ENCODE measurements around the gene MKLN1.
"Not testable (repeated sequence)": the region's sequence is repeated elsewhere in the genome, so short reads cannot be mapped to it uniquely, and the experiment has no call there.

Gene MKLN1

DNA sequence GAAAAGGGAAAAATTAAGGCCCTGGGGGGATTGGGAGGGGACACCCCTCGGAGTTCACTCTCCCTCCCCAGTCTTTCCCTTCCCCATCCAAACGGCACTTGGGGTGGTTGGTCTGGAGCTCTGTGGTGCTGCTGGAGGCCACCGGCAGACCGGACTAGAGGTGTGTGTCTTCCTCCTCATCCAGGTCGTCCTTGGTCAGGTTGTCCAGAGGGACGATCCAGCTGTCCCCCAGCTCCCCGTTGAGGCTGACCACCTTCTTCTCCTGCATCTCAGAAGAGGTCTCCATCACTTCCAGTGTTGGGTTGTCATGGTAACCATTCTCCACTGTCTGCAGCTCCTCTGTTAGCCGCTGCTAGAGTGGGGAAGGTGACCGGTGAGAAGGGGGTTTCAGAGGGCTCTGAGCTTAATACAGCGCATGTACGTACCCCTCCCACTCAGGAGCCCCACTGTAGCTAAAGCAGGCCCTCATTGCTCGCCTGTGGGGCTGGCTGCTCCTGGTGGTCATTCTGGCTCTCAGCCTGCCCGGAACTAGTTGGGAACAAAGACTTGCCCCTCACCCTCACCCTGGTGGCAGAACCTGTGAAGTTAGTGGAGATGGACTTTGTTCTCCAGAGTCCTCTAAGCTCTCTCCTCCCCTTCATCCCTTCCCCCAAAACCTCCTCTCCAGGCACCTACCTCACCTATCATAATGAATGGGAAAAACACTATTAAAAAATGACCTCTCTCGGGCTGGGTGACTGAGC is 176.7 kb downstream of the MKLN1 start:
- DNase-seq = no peak

DNA sequence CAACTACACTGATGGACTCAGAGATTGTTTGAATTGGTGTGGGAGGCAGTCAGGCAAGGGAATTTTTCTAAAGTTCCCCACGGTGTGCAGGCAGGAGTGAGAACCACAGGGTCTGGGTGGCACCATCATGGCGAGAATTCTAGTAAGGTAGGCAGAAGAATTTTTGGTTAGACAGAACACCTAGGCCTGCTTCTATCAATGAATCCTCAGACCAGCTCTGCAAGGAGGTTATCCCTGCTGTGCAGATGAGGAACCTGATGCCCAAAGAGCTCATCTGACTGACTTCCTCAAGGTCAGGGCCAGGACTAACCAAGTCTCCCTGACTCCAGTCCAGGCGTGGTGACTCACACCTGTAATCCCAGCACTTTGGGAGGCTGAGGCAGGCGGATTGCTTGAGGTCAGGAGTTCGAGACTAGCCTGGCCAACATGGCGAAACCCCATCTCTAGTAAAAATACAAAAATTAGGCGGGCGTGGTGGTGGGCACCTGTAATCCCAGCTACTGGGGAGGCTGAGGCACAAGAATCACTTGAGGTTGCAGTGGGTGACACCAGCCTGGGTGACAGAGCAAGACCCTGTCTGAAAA is 177.5 kb downstream of the MKLN1 start:
- DNase-seq = not testable (repeated sequence)

DNA sequence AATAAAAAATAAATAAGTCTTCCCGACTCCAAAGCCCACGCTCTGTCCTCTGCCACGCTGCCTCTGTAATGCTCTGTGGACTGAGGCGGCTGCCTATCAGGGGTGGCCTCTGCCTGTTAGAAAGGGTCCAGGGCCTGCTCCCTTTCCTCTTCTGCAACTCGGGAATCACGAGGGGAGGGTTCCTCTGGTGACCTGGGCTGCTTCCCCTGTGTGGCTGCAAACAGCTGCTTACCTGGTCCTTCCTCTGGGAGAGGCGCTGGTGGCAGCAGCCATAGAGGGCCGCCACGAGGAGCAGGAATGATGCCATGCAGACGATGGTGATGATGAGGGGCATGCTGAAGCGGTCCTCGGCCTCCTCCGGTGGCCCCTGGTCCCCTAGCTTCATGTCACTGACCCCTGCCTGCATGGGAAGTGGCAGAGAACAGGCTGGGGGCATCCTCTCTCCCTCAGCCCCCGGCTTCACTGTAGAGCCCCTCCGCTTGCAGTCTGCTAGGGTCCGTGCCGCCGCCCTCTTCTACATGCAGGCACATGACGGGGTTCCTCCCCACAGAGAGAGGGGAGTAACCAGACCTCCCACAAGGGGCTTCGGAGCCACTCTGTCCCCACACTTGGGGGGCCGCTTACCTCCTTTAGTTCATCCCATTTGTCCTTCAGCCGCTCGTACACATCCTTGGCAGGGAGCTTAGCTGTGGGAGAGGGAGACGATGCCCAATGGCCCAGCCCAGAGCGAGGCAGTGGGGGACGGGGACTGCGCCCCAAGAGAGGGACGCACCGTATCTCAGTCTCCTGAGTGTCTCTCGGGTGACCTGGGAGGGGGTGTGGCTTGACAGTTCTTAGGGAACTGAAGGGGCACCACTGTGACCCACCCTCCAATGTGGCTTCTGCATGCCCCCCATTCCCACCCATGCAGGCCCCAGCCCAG is 178.2 kb downstream of the MKLN1 start:
- DNase-seq = no peak

DNA sequence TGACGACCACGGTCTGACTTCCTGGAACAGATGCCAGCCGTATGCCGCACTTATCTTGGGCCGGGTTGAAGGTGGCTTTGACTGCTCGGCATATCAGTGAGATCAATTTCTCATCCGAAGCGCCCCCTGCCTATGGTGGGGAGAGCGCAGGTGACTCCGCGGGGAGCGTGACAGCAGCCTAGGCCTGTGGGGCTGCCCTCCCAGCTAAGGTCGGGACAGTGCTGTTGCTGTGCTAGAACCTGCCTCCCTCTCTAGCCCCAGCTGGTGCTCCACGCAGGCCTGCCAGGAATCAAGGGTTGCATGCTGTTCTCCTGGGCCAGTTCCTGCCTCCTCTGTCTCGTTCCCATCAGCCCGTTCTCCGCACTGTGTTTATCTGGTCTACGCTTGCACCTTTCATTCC is 178.9 kb downstream of the MKLN1 start:
- DNase-seq = no peak

DNA sequence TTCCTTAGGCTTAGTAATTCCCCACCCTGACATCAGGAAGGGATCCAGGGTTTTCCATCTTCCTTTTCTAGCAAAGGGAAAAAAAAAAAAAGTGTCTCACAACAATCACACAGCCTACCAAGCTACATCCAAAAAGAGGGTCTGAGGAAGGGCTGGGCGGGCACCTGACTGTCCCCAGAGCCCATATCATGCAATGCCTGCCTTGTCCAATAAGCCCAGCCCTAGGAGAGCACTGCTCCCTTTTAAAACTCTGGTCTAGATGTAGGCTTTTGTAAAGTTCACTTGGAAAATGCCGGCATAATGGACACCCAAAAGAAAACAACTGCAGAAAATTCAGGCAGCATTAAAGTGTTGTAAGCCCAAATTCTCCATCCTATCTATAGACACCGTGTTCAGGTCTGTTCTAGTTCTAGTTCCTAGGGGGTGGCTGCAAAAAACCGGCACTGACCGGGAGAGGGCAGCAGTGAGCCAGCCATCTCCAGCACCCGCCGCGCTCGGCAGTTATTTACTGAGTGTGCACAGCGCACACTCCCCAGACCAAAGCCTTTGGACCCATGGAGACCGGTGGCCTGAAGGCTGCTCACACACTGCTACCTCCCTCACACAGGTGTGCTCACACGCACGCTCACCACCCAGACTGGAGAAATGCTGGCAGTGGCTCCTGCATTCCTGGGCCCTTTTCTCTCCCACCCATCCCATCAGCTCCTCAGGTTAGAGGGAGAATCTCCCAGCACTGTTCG is 180.1 kb downstream of the MKLN1 start:
- DNase-seq = peak; percentile 58

DNA sequence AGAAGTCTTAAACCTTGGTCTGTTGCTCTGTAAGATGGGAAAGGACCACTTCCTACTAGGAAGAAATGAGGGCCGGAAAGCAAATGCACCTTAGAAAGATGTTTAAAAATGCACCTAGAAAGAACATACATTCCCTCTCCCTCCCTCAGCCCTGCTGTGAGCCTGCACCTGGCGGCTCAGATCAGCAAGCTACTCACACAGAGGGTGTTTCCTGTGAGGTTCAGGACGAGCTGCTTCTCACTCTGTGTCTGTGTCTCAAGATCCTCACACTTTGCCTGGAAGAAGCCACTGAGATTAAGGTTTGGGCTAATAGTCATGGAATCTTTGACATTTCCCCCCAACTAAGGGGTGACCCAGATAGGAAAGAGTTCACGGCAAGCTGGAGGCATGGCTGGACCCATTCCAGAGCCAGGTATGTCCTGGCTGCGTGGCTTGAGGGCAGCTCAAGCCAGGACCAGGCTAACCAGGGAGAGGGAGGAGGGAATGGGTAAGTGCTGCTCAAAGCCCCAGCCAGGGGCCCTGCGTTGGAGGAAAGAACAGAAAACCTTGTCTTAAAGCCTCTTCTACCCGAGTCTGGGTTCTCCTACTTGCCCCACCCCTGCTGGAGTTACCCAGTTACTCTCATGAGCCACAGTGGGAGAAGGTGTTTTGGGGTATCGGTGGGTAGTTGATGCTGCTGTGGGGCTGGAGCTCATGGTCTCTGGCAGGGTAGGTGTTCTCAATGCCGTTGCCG is 181.2 kb downstream of the MKLN1 start:
- DNase-seq = no peak

DNA sequence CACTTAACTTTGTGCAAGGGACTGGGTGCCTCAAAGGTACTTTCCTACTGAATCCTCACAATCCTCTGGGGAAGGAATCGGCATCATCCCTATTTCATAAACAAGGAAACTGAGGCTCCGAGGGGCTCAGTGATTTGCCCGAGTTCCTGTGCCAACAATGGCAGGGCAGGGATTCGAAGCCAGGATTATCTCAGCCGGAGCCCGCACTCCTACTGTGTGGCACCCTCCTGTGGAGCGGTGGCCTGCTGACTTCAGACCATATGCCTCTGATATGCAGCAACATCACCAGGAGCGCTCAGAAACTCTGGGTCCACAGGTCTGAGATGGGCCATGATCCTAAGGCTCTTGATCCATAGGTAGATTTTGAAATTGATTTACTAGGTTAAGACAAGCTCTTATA is 182.1 kb downstream of the MKLN1 start:
- DNase-seq = no peak

DNA sequence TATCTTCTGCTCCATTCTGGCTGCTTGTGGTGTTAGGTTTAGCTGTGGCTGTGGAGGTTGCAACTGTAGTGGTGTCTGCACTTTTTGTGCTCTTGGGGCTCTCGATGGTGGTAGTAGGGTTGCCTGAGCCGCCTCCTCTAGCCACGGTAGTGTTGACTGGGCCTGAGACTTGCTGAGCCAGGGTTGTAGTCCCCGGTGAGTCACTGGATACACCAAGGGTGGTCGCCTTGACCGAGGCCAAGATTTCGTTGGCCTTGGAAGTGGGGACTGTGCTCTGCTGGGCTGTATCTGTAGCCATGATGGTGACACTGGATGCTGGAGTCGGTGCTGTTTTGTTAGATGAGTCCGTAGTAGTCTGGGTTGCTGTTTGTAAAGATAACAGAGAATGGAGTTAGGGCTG is 183.4 kb downstream of the MKLN1 start:
- no peak for DNase-seq

DNA sequence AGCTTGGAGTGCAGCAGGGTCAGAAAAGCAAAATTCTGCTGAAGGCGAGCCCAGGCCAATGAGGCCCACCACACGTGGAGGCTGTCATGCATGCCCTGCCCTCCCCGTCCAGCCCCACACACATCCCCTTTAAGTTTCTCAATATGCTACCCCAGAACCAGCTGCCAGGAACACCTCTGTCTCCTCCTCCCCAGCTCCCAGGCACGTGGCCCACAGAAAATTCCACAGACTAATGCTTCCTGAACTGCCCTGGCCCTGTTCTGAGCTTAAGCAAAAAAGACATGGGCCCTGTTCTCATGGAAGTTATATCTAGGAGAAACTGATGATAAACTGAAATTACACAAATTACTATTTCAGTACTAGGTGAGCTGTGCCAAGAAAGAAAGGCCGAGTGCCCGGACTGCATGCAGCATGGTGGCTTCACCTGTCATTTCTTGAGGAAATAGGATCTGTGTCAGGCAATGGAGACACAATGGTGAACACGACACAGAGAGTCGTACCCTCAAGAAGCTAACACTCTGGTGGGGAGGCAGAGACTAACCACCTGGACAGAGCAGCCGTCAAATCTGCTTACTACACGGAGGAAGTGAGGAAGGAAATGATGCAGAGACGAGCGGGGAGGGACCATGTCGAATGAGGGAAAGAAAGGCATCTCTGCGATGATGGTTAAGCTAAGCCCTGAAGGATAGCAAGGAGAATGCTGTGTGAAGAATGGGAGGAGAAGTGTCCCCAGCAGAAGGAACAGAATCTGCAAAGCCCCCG is 184.3 kb downstream of the MKLN1 start:
- no peak for DNase-seq

DNA sequence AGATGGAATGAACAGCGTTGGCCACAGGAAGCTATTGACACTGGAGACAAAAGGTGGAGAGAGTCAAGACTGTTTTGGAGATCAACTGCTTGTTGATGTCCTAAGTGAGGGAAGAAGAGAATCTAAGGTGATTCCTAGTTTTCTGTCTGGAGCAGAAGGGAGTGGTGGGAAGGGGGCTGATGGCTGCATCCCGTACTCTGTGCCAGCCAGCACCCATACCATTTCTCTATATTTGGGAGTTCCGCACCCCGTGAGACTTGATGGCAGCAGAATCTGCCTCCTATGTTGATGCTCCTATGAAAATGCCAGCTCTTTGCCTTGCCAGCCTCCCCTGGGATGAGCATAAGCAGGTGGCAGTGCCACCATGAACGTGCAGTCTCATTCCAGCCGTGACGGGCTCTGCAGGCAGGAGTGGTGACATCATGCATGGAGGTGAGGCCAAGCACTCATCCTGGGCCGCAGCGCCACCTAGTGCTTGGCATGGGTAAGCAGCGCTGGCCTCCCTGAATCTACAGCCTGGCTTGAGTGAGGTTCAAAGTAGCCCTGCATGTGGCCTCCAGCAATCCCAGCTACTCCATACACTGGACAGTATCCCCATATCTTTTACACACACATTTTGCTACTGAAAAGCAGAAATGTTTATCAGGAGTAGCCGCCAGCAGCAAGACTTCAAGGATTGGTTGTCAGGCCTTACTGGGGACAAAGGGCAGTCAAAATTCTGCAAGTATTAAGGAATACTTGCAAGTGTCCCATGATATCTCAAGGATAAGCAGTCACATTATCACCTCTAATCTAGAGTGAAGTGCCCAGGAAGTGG is 185.8 kb downstream of the MKLN1 start:
- peak; percentile 88 for DNase-seq

DNA sequence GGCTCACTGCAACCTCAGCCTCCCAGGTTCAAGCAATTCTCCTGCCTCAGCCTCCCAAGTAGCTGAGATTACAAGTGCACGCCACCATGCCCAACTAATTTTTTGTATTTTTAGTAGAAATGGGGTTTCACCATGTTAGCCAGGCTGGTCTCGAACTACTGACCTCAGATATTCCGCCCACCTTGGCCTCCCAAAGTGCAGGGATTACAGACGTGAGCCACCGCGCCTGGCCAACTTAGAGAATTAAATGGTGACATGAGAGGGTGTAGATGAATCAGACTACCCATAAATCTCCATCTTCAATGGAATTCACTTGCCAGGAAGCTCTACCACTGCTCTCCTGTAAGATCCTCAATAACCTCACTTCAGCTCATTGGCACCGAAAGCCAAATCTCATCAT is 187.8 kb downstream of the MKLN1 start:
- not testable (repeated sequence) for DNase-seq

DNA sequence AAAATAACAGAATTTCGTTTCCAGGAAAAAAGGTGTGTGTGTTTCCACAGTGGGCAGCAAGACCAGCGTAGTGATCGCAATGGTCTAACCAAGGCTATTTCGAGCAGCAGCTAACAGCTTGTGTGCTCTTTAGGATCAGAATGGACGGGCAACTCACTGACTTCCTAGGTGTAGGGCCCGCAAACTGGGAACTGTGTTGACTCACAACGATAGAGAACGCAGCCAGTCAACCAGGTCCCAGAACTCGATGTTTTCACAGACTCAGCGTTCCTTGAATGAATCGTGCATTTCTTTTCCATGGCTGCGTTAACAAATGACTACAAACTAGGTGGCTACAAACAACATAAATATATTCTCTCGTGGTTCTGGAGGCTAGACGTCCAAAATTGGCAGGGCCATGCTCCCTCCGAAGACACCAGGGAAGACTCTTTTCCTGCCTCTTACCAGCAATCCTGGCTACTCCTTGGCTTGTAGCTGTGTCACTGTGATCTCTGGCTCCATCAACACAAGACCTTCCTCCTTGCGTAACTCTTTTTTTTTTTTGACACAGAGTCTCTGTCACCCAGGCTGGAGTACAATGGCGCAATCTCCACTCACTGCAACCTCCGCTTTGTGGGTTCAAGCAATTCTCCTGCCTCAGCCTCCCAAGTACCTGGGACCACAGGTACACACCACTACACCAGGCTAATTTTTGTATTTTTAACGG is 189.7 kb downstream of the MKLN1 start:
- no peak for DNase-seq

DNA sequence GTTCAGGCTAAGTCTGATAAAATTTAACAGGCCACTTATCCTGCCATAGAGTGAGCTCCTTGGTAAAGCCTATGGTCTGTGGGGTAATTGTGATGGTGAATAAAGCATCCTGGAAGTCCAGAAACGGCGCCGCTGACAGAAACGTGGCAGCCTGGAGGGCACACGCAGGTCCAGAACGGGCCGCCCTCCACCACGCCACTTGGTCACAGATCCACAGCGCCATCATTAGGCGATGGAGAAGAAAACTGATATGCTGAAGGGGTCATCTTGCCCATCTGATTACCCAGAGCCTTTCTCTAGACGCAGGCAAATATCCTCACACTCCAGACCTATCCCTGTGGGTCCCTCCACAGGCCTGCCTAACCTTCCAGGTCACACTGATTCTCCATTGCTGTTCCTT is 190.9 kb downstream of the MKLN1 start:
- DNase-seq = no peak

DNA sequence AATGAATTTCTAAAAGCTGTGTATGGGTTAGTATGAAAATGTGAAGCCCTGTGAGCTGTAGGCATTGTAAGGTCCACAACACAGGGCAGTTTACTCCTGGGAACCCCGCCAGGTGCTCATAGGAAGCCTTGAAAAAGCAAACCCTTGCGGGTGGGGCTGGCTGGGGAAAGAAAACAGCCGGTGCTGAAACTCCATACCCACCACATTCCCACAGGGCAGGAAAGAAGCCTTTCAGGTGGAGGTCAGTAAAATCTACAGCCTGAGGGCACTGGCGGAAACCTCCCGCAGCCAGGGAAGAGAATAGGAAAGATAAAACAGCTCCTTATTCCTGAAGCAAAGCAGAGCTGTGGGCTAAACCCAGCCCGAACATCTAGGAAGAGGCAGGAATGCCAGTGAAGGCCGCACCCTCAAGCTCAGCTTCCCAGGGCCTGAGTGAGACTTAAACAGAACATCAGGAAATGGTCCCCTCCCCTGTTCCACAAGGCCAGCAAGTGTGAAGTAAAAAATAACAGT is 194.0 kb downstream of the MKLN1 start:
- no peak for DNase-seq

DNA sequence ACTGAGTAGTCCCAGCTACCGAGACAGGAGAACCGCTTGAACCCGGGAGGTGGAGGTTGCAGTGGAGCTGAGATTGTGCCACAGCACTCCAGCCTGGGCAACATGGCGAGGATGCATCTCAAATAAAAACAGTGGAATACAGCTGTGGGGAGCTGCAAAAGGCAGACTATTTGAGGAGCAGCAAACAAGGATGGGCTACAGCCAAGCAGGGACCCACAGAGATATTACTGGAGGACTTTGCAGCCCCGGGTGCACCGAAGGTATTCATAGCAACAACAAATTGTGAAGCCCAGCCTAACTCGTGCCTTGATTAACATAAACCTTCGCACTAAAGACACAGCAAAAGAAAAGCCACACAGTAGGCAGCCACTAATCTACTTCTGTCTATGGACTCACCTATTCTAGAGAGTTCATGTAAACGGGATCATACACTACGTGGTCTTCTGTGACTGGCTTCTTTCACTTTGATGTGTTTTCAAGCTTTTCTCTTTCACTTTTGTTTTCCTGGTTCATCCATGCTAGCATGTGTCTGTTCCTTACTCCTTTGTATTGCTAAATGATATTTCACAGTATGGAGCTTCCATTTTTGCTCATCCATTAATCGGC is 194.8 kb downstream of the MKLN1 start:
- no peak for DNase-seq

DNA sequence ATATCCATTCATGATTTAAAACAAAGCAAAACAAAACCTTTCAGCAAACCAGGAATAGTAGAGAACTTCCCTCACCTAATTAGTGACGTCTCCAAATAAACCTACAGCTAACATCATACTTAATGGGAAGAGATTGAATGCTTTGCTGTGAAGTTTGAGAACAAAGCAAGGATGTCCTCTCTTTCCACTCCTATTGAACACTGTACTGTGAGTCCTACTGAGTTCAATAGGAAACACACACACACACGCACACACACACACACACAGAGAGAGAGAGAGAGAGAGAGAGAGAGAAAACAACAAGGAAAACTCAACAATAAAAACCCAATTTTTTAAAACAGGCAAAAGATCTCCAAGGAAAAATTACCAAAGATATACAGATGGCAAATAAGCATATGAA is 196.4 kb downstream of the MKLN1 start:
- no peak for DNase-seq

DNA sequence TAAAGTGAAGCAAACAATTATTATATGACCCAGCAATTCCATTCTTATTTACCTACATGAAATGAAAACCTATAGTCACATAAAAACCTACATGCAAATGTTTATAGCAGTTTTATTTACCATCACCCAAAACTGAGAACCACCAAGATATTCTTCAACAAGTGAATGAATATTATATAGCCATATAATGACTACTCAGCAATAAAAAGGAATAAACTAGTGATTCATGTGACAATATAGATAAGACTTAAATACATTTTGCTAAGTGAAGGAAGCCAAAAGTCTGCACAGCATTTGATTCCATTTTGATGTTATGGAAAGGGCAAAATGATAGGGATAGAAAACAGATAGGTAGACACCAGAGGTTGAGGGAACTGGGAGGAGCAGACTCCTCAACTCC is 197.0 kb downstream of the MKLN1 start:
- no peak for DNase-seq

DNA sequence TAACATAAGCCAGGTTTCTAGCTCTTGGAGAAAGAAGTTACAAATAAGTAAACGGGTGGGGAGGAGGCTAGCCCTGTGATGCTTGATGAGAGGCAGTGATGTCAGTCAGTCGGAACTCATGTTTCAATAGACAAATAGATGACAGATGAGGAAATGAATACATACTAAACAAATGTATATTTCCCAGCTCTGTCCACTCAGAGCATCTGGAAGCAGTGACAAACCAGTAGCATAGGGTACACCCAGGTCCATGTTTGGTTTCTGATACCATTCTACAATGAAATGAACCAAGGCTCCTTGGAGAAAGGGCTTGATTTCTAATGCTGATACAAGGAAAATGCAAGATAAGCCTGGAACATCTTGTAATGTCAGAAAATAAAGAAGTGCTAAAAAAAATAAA is 198.1 kb downstream of the MKLN1 start:
- DNase-seq = no peak

DNA sequence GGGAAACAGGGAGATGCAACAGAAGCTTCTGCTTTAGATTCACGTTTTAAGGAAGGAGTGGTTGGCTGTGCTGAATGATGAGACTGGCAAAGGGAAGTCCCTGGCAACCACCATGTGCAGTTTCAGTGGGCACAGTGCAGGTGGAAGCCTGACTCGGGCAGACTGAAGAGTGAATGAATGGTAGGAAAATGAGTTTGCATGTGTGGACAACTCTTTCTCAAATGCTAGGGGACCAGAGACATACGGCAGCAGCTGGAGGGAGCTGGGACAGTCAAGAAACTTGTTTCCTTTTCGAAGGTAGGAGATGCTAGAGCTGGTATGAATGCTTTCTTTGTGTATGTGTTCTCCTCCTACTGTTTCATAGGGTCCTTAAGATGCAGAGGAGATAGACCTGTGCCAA is 199.8 kb downstream of the MKLN1 start:
- DNase-seq = no peak
